Coronary artery (tissue), 2 donors: ENCODE results near the gene ZEB2.

ENCODE experiments used
- DNase-seq: peaks from one replicate; pipeline ENCODE4 v3.0.0-alpha.2; 2017; ENCODE audit warnings: low spot score
- H3K27ac ChIP-seq, 2 donors: fragments of 200-600 bp; sonication (generic); one replicate each; pipeline ENCODE4 v1.5.1; 2016 to 2019
- H3K4me3 ChIP-seq: fragments of 200-600 bp; sonication (generic); 2 replicates; pipeline ENCODE4 v1.5.1; 2016; ENCODE audit warnings: mild to moderate bottlenecking, moderate library complexity
- CTCF ChIP-seq: fragments of 200-600 bp; sonication (generic); IDR thresholded peaks from one replicate; pipeline ENCODE4 v1.5.1; 2019; ENCODE audit warnings: antibody characterized with exemption

Gene ZEB2

GRCh38 chr2:144419218-144419617, 100.7 kb downstream of the ZEB2 start:
- no peak for DNase-seq
- TF ChIP-seq CTCF = no peak
- no peak overlapping the region for H3K4me3 ChIP-seq
- no peak overlapping the region for H3K27ac ChIP-seq

GRCh38 chr2:144415386-144415785, 104.5 kb downstream of the ZEB2 start:
- Histone ChIP-seq H3K4me3 (no peak overlapping the region), H3K27ac (peak overlapping the region in 1 of 2 donors; percentile 28)
- no peak for TF ChIP-seq CTCF
- no peak for DNase-seq

GRCh38 chr2:144414324-144414845, 105.5 kb downstream of the ZEB2 start:
- no peak for DNase-seq
- no peak for TF ChIP-seq CTCF
- peak overlapping the region in 1 of 2 donors; percentile 68 for H3K27ac ChIP-seq
- H3K4me3 ChIP-seq = no peak overlapping the region

GRCh38 chr2:144412709-144413108, 107.2 kb downstream of the ZEB2 start:
- no peak for DNase-seq
- Histone ChIP-seq H3K4me3 (no peak overlapping the region), H3K27ac (peak overlapping the region in 1 of 2 donors; percentile 45)
- no peak for TF ChIP-seq CTCF

- TF ChIP-seq CTCF = no peak
- no peak overlapping the region for H3K4me3 ChIP-seq
- no peak for DNase-seq
- no peak overlapping the region for H3K27ac ChIP-seq
These were observed 108.4 kb downstream of the ZEB2 start for GRCh38 chr2:144411473-144411872.

GRCh38 chr2:144409241-144409640, 110.7 kb downstream of the ZEB2 start:
- H3K4me3 ChIP-seq = no peak overlapping the region
- DNase-seq = no peak
- no peak overlapping the region for H3K27ac ChIP-seq
- TF ChIP-seq CTCF = no peak

- H3K27ac ChIP-seq = no peak overlapping the region
- H3K4me3 ChIP-seq = no peak overlapping the region
- no peak for DNase-seq
- no peak for TF ChIP-seq CTCF
These were observed 112.7 kb downstream of the ZEB2 start for GRCh38 chr2:144407262-144407661.
